ENCODE data around the gene KDM2B. TPM values are rescaled to one million over a fixed set of nuclear protein-coding genes. Genes with fewer than 3 reads are reported as not detected.

Gene KDM2B
- total RNA-seq, 4 donors from 2014 or later, result 13.6 to 23.5 (median 20.0) TPM

GRCh38 chr12:121430833-121431415 is 149.9 kb downstream of the KDM2B start:
- intact Hi-C loops (cut with DNase I), result no loop called here
- peaks cover 33 to 96% (median 84%) of the 10 kb centered on the region in 4 donors for H3K36me3 ChIP-seq
- no peak overlapping the region for H3K4me3 ChIP-seq
- no peak overlapping the region for H3K27ac ChIP-seq (replicated peaks in 1 of 4)
- H3K9me3 ChIP-seq, result no peaks in the 10 kb centered on the region
- no peaks in the 10 kb centered on the region for H3K27me3 ChIP-seq
- WGBS, result 91% methylated on average over 6 of the region's 6 CpGs
- DNase-seq (ENCODE audit: extremely low spot score), result no peak
- H3K4me1 ChIP-seq, result peaks cover 0 to 16% (median 7%) of the 10 kb centered on the region in 4 donors
- no peak for TF ChIP-seq CTCF (IDR thresholded peaks at IDR 0.05)
- TF ChIP-seq POLR2A (IDR thresholded peaks at IDR 0.05; ENCODE audit: low read depth), result no peak
- TF ChIP-seq EP300 (IDR thresholded peaks at IDR 0.05), result no peak
- no peak for TF ChIP-seq POLR2AphosphoS5 (IDR thresholded peaks at IDR 0.05)

- Histone ChIP-seq H3K4me3 (no peak overlapping the region), H3K27me3 (no peaks in the 10 kb centered on the region), H3K27ac (replicated peaks in 1 of 4) (peak overlapping the region; percentile 16 to 80 (median 40)), H3K36me3 (peaks cover 33 to 99% (median 83%) of the 10 kb centered on the region in 4 donors), H3K9me3 (no peaks in the 10 kb centered on the region), H3K4me1 (peaks cover 13 to 35% (median 21%) of the 10 kb centered on the region in 4 donors)
- DNase-seq (ENCODE audit: extremely low spot score), result no peak
- intact Hi-C loops (cut with DNase I), result no loop called here
- no peak for TF ChIP-seq EP300 (IDR thresholded peaks at IDR 0.05)
- TF ChIP-seq CTCF (IDR thresholded peaks at IDR 0.05), result no peak
- no peak for TF ChIP-seq POLR2AphosphoS5 (IDR thresholded peaks at IDR 0.05)
- TF ChIP-seq POLR2A (IDR thresholded peaks at IDR 0.05; ENCODE audit: low read depth), result no peak
- 84% methylated on average over 6 of the region's 6 CpGs for whole genome bisulfite sequencing
Observed at GRCh38 chr12:121428883-121429282, 151.9 kb downstream of the KDM2B start.

GRCh38 chr12:121427556-121428050 is 153.2 kb downstream of the KDM2B start:
- 73% methylated on average over 2 of the region's 2 CpGs for WGBS
- no peak for TF ChIP-seq EP300 (IDR thresholded peaks at IDR 0.05)
- no peak for TF ChIP-seq POLR2AphosphoS5 (IDR thresholded peaks at IDR 0.05)
- Histone ChIP-seq H3K27ac (replicated peaks in 1 of 4) (peak overlapping the region in 3 of 4 donors; percentile 12 to 80 (median 15)), H3K4me3 (no peak overlapping the region), H3K4me1 (peaks cover 21 to 48% (median 34%) of the 10 kb centered on the region in 4 donors), H3K27me3 (no peaks in the 10 kb centered on the region), H3K9me3 (no peaks in the 10 kb centered on the region), H3K36me3 (peaks cover 33 to 99% (median 81%) of the 10 kb centered on the region in 4 donors)
- DNase-seq (ENCODE audit: extremely low spot score), result no peak
- intact Hi-C loops (cut with DNase I), result no loop called here

GRCh38 chr12:121424624-121424975 is 156.2 kb downstream of the KDM2B start:
- no peak overlapping the region for H3K4me3 ChIP-seq
- intact Hi-C loops (cut with DNase I), result no loop called here
- H3K36me3 ChIP-seq, result peaks cover 19 to 95% (median 80%) of the 10 kb centered on the region in 4 donors
- no peak for TF ChIP-seq POLR2AphosphoS5 (IDR thresholded peaks at IDR 0.05)
- peaks cover 29 to 58% (median 45%) of the 10 kb centered on the region in 4 donors for H3K4me1 ChIP-seq
- DNase-seq (ENCODE audit: extremely low spot score), result no peak
- WGBS, result 83% methylated on average over 1 of the region's 1 CpG
- peak overlapping the region; percentile 65 to 83 (median 80) for H3K27ac ChIP-seq (replicated peaks in 1 of 4)
- H3K27me3 ChIP-seq, result no peaks in the 10 kb centered on the region
- no peaks in the 10 kb centered on the region for H3K9me3 ChIP-seq

- peak overlapping the region; percentile 65 to 83 (median 80) for H3K27ac ChIP-seq (replicated peaks in 1 of 4)
Observed at GRCh38 chr12:121423682-121424623, 156.9 kb downstream of the KDM2B start.

More at GRCh38 chr12:121423682-121424623, 156.9 kb downstream of the KDM2B start:
- DNase-seq (ENCODE audit: extremely low spot score), result no peak
- intact Hi-C loops (cut with DNase I), result no loop called here
- WGBS, result 48% methylated on average over 13 of the region's 13 CpGs
- Histone ChIP-seq H3K9me3 (no peaks in the 10 kb centered on the region), H3K27me3 (no peaks in the 10 kb centered on the region), H3K4me3 (no peak overlapping the region), H3K36me3 (peaks cover 15 to 95% (median 80%) of the 10 kb centered on the region in 4 donors), H3K4me1 (peaks cover 29 to 55% (median 45%) of the 10 kb centered on the region in 4 donors)
- peak; percentile 44 for TF ChIP-seq EP300 (IDR thresholded peaks at IDR 0.05)
- TF ChIP-seq CTCF (IDR thresholded peaks at IDR 0.05), result no peak
- peak; percentile 70 to 88 for TF ChIP-seq POLR2AphosphoS5 (IDR thresholded peaks at IDR 0.05)

Data from esophagus muscularis mucosa (tissue), 4 donors.